ENCODE data around the gene PUM2. TPM values are rescaled to one million over a fixed set of nuclear protein-coding genes. Genes with fewer than 3 reads are reported as not detected.
A peak's percentile ranks its signal among the peaks of the same experiment; 100 is the strongest.

The PUM2 gene
- total RNA-seq, 1 donor from 2014 or later = 177 TPM

- no peak for DNase-seq
Measured at GRCh38 chr2:20339012-20339411, 11.6 kb downstream of the PUM2 start.

DNA sequence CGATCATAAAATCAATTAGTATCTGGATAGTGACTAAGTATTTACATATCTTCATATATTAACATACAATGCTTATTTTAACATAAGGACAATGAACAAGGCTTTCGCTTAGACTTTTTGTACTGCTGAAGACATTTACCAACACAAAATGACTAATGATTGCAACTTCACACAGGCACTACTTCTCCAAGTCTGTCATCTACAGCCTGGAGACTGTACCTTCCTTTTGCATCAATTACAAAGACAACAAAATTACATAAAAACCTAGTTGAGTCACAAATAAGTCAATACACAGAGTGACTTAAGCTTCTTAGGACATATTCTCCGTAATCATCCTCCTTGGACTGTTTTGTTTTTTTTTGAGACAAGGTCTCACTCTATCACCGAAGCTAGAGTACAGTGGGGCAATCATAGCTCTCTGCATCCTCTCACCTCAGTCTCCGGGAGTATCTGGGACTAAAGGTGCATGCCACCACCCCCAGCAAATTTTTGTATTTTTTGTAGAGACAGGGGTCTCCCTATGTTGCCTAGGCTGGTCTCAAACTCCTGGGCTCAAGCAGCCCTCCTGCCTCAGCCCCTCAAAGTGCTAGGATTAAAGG is 15.9 kb downstream of the PUM2 start:
- DNase-seq = no peak

DNA sequence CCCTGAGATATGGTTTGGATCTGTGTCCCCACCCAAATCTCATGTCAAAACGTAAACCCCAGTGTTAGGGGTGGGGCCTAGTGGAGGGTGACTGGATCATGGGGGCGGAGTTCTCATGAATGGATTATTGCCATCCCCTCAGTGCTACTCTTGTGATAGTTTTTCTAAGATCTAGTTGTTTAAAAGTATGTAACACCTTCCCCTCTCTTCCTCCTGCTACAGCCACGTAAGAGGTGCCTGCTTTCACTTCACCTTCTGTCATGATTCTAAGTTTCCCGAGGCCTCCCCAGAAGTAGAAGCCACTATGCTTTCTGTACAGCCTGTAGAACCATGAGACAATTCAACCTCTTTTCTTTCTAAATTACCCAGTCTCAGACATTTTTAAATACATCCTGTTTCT is 16.9 kb downstream of the PUM2 start:
- no peak for DNase-seq

DNA sequence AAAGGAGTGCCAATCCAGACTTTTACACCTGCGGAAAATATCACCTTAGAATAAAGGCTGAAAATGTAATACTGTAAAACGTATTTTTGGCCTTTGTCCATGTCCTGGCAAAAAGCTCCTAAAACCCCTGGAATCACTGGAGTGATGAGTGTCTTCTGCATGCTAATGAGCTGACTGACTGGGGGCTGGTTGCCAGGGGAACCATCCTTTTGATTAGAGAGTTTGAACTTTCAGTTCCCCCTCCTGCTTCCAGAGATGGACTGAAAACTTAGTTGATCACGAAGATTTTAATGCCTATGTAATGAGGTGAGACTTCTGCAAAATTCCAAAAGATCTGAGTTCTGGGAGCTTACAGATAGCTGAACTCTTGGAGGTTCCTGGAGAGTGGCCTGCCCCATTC is 20.5 kb downstream of the PUM2 start:
- no peak for DNase-seq

- no peak for DNase-seq
Measured at GRCh38 chr2:20327370-20327769, 23.3 kb downstream of the PUM2 start.

DNA sequence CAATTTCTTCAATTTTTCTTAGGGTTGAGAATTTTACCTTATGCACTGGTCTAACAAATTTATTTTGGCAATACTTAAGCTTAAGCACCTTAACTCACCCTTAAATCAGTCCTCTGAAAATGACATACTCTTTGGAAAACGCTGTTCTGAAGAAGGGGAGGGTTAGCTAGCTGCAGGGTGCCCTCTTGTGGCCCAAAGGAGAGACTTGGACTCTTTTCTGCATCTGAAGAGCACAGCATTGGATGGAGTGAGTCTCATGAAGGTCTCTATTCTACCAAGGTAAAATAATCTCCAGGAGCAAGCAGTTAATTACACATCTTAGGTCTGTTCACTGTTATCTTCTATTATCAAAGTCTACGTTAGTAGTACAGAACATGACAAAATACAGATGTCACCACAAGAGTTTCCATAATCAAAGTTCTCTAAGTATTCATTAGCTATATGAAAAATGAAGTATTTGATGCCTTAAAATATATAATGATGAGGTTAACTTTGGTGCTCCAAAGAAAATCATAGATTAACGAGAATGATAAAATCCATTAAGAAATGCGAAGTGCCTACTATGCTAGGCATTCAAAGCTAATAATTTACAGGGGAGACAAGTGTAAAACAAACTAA is 24.4 kb downstream of the PUM2 start:
- DNase-seq = peak; percentile 10

DNA sequence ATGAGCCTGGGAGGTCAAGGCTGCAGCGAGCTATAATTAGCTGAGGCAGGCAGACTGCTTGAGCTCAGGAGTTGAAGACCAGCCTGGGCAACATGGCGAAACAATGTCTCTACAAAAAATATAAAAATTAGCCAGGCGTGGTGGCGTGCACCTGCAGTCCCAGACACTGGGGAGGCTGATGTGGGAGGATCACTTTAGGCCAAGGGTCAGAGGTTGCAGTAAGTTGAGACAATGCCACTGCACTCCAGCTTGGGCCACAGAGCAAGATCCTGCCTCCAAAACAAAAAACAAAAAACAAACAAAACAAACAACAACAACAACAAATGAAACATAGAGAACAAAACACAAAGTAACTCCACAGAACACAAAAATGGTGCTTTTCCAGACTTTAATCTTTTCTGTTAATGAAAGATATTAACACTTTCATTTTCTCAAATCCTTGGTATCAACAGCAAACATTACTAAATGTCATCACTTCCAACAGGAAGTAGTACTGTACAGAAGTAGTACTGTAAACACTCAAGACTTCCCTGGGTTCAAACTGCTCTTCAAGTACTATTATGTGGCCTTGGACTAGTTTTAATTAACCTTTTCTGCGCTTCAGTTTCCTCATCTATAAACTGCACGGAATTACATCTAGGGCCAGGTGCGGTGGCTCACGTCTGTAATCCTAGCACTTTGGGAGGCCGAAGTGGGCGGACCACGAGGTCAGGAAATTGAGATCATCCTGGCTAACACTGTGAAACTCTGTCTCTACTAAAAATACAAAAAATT is 27.9 kb downstream of the PUM2 start:
- DNase-seq = no peak

GRCh38 chr2:20317690-20318089 is 33.0 kb downstream of the PUM2 start:
- DNase-seq = no peak

GRCh38 chr2:20317197-20317596 is 33.4 kb downstream of the PUM2 start:
- DNase-seq = no peak

DNA sequence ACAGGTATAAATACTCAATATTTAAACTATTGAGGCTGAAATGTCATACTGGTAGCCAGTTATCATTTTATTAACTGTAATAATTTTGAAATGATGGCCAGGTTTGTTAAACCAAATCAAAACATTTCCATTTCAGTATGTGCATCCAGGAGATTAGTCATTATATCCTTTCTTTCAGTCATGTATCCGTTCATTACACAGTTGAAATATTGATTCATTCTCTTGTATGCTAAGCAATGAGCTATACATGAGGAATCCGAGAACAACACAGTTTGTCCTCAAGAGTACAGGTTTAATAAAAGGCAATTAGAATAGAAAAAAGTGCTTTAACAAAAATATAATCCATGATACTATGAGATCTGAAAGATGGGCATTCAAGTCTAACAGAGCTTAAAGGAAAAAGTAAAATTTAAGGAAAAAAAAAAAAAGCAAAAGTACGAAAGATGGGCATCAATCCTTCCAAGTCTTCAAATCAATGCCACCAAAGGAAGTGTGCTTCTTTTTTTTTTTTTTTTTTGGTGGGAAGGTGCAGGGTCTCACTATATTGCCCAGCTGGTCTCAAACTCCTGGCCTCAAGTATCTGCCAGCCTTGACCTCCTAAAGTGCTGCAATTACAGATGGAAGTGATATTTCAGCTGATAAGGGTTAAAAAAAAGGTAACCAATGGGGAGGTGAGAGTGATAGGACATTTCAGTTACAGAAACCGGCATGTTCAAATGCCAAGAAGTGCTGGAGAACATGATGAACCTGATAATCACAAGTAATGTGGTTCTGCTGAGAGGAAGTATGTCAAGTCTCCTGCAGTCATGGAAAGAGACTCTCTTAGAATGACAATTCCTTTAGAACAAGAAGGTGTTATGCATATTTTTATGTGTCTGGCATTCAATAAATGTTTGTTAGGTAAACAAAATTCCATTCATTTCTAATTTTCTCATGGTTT is 35.8 kb downstream of the PUM2 start:
- DNase-seq = no peak

GRCh38 chr2:20313659-20314058 is 37.0 kb downstream of the PUM2 start:
- no peak for DNase-seq

DNA sequence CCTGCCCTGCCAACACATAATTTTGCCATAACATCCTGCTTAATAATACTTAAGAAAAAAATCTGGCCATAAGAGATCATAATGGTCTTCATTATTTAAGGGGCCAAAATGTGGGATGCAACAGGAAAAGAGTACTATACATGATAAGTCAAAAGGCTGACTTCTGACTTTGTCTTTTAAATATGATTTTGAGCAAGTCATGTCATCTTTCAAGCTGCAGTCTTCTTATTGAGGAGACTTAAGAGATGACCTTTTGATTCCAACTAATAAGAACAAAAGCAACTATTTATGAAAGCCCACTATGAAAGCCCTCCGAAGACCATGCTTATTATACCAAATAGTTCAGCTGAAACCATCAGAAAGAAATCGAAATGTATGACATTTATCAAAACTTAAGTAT is 41.6 kb downstream of the PUM2 start:
- no peak for DNase-seq

- DNase-seq = no peak
Measured at GRCh38 chr2:20307311-20307710, 43.3 kb downstream of the PUM2 start.

DNA sequence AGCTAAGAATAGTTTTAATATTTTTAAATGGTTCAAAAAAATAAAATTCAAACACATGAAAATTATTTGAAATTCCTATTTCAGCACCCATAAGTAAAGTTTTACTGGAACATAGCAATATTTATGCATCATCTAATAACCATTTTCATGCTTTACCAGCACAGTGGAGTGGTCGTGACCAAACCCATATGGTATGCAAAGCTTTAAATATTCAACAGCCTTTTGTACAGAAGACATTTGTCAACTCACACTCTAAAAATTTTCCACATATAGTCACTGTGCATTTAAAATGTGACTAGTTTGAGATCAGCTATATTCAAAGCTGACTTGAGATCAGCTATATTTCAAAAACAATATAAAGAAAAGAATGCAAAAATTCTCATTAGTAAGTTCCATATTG is 46.2 kb downstream of the PUM2 start:
- no peak for DNase-seq

DNA sequence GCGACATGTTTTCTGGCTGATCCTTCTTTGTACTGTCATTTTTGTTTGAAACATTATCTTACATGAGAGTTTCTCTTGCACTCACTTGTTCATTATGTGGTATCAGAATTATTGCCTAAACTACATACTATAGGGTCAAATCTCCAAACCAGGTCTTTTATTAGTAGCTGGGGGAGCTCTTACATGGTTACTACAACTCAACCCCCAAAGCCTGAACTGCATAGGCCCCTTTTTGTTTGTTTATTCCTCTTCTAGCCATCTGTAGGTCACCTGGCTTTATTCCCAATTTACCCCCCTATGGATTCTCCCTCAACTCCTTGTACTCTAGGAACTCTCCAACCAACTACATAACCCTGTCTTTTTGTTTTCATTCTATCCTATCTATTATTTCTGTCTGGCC is 46.7 kb downstream of the PUM2 start:
- no peak for DNase-seq

GRCh38 chr2:20302019-20302418 is 48.6 kb downstream of the PUM2 start:
- no peak for DNase-seq

GRCh38 chr2:20300656-20301055 is 50.0 kb downstream of the PUM2 start:
- no peak for DNase-seq

GRCh38 chr2:20299113-20299512 is 51.5 kb downstream of the PUM2 start:
- DNase-seq = no peak

GRCh38 chr2:20294231-20294630 is 56.4 kb downstream of the PUM2 start:
- no peak for DNase-seq

GRCh38 chr2:20292984-20293383 is 57.7 kb downstream of the PUM2 start:
- DNase-seq = no peak

GRCh38 chr2:20291846-20292408 is 58.7 kb downstream of the PUM2 start:
- no peak for DNase-seq

GRCh38 chr2:20291106-20291564 is 59.5 kb downstream of the PUM2 start:
- no peak for DNase-seq

Data from occipital lobe (tissue), 2 donors.